Measurements from ENCODE around the gene WARS2.

WARS2 gene

DNA sequence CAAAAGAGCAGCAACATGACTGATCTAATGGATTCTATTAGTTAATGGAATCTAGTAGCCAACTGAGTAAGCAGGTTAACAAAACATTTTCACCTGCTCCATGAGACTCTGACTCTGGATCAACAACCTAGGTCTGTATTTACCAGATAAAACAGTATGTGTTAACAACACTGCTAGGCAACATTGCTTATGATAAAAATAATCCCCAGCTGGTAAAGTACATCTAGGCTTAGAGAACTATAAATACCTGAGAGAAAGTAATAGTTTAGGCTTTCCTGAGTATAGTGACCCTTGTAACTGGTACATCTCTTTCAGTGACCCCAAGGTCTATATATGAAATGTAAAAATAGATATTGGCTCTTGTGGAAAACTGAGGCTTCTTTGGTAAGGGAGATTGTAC is 78.8 kb downstream of the WARS2 start:
- Histone ChIP-seq H3K9ac (ENCODE audit: low read length) (no peak overlapping the region), H3K9me2 (replicated peaks; ENCODE audit: insufficient read depth, low read length) (no peaks in the 10 kb centered on the region), H3K9me3 (replicated peaks; ENCODE audit: insufficient read depth, low read length) (no peaks in the 10 kb centered on the region), H3K4me2 (ENCODE audit: low read depth, low read length) (no peak overlapping the region), H3K27me3 (replicated peaks; ENCODE audit: insufficient read depth, low read length) (no peaks in the 10 kb centered on the region), H2AFZ (ENCODE audit: low read length) (no peak overlapping the region), H4K20me1 (ENCODE audit: insufficient read depth, low read length) (no peaks in the 10 kb centered on the region), H3K27ac (ENCODE audit: low read length) (no peak overlapping the region), H3K36me3 (replicated peaks; ENCODE audit: insufficient read depth, low read length) (no peaks in the 10 kb centered on the region), H3K4me3 (ENCODE audit: low read length) (no peak overlapping the region), H3K4me1 (ENCODE audit: low read length) (no peaks in the 10 kb centered on the region), H3K79me2 (ENCODE audit: low read length) (no peaks in the 10 kb centered on the region), H3F3A (ENCODE audit: insufficient read depth, low read length) (no peaks in the 10 kb centered on the region)
- TF ChIP-seq EZH2phosphoT487 (IDR thresholded peaks at IDR 0.05; ENCODE audit: low read length): no peak
- TF ChIP-seq EZH2 (optimal IDR thresholded peaks at IDR 0.05; ENCODE audit: low read depth, low read length): no peak
- TF ChIP-seq, protein P1, sequence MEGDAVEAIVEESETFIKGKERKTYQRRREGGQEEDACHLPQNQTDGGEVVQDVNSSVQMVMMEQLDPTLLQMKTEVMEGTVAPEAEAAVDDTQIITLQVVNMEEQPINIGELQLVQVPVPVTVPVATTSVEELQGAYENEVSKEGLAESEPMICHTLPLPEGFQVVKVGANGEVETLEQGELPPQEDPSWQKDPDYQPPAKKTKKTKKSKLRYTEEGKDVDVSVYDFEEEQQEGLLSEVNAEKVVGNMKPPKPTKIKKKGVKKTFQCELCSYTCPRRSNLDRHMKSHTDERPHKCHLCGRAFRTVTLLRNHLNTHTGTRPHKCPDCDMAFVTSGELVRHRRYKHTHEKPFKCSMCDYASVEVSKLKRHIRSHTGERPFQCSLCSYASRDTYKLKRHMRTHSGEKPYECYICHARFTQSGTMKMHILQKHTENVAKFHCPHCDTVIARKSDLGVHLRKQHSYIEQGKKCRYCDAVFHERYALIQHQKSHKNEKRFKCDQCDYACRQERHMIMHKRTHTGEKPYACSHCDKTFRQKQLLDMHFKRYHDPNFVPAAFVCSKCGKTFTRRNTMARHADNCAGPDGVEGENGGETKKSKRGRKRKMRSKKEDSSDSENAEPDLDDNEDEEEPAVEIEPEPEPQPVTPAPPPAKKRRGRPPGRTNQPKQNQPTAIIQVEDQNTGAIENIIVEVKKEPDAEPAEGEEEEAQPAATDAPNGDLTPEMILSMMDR (IDR thresholded peaks at IDR 0.05; ENCODE audit: low read length): no peak
- DNase-seq: no peak

DNA sequence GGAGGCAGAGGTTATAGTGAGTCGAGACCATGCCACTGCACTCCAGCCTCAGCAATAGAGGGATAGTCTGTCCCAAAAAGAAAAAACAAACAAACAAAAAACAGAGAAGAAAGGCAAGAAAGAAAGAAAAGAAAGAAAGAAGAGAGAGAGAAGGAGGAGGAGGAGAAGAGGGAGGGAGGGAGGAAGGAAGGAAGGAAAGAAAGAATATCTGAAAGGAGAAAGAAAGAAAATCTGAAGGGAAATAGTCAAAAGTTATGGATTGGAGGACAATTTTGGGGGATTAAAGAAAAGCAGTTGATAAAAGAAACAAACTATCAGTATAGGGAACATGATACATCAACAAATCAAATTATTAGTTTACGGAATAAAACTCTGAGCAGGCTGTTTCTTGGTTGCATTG is 84.9 kb downstream of the WARS2 start:
- Histone ChIP-seq H3K79me2 (ENCODE audit: low read length) (no peaks in the 10 kb centered on the region), H3K9ac (ENCODE audit: low read length) (no peak overlapping the region), H2AFZ (ENCODE audit: low read length) (no peak overlapping the region), H3K4me3 (ENCODE audit: low read length) (no peak overlapping the region), H4K20me1 (ENCODE audit: insufficient read depth, low read length) (no peaks in the 10 kb centered on the region), H3K4me2 (ENCODE audit: low read depth, low read length) (no peak overlapping the region), H3K9me2 (replicated peaks; ENCODE audit: insufficient read depth, low read length) (no peaks in the 10 kb centered on the region), H3K9me3 (replicated peaks; ENCODE audit: insufficient read depth, low read length) (no peaks in the 10 kb centered on the region), H3F3A (ENCODE audit: insufficient read depth, low read length) (no peaks in the 10 kb centered on the region), H3K36me3 (replicated peaks; ENCODE audit: insufficient read depth, low read length) (no peaks in the 10 kb centered on the region), H3K4me1 (ENCODE audit: low read length) (no peaks in the 10 kb centered on the region), H3K27ac (ENCODE audit: low read length) (no peak overlapping the region), H3K27me3 (replicated peaks; ENCODE audit: insufficient read depth, low read length) (no peaks in the 10 kb centered on the region)
- TF ChIP-seq, protein P1 (IDR thresholded peaks at IDR 0.05; ENCODE audit: low read length): no peak
- TF ChIP-seq EZH2phosphoT487 (IDR thresholded peaks at IDR 0.05; ENCODE audit: low read length) (no peak), EZH2 (optimal IDR thresholded peaks at IDR 0.05; ENCODE audit: low read depth, low read length) (no peak)
- no peak for DNase-seq

DNA sequence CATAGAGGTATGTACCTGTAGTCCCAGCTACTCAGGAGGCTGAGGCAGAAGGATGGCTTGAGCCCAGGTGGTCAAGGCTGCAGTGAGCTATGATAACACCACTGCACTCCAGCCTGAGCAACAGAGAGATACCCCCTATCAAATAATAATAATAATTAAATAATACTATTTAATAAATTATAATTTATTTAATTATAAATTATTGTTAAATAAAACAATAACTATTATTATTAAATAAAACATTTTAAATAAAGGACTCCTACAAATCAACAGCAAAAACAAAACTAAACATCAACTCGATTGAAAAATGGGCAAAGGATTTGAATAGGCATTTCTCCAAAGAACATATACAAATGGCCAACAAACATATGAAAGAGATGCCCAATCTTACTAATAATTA is 86.5 kb downstream of the WARS2 start:
- Histone ChIP-seq H3K36me3 (replicated peaks; ENCODE audit: insufficient read depth, low read length) (no peaks in the 10 kb centered on the region), H3K27me3 (replicated peaks; ENCODE audit: insufficient read depth, low read length) (no peaks in the 10 kb centered on the region), H3K4me2 (ENCODE audit: low read depth, low read length) (no peak overlapping the region), H2AFZ (ENCODE audit: low read length) (no peak overlapping the region), H3K4me1 (ENCODE audit: low read length) (no peaks in the 10 kb centered on the region), H3K79me2 (ENCODE audit: low read length) (no peaks in the 10 kb centered on the region), H3K9me2 (replicated peaks; ENCODE audit: insufficient read depth, low read length) (no peaks in the 10 kb centered on the region), H3K4me3 (ENCODE audit: low read length) (no peak overlapping the region), H4K20me1 (ENCODE audit: insufficient read depth, low read length) (no peaks in the 10 kb centered on the region), H3K9me3 (replicated peaks; ENCODE audit: insufficient read depth, low read length) (no peaks in the 10 kb centered on the region), H3F3A (ENCODE audit: insufficient read depth, low read length) (no peaks in the 10 kb centered on the region), H3K27ac (ENCODE audit: low read length) (no peak overlapping the region), H3K9ac (ENCODE audit: low read length) (no peak overlapping the region)
- DNase-seq: no peak
- TF ChIP-seq, protein P1 (IDR thresholded peaks at IDR 0.05; ENCODE audit: low read length): no peak
- no peak for TF ChIP-seq EZH2phosphoT487 (IDR thresholded peaks at IDR 0.05; ENCODE audit: low read length)
